IMR-90 (cell line): ENCODE measurements around the gene TBC1D10A. TPM values are rescaled to one million over a fixed set of nuclear protein-coding genes. Genes with fewer than 3 reads are reported as not detected.
A peak's percentile ranks its signal among the peaks of the same experiment; 100 is the strongest.

Source experiments
- ATAC-seq: fragments of 200-7000 bp; cut with Tn5 transposase; 2 replicates; pipeline ENCODE4 v1.9.1; 2020; ENCODE audit warnings: low read depth, mild to moderate bottlenecking, moderate library complexity
- BruUV-seq: library from RNA; stranded (reverse); fragments of 400-500 nt; replicated peaks from 2 replicates; lab custom pipeline; 2021; lab: Mats Ljungman, UMichigan
- CTCF ChIA-PET: fragments of 300-600 bp; formaldehyde crosslinking; extraction: SDS; loops from one replicate; lab custom pipeline; 2021; ENCODE audit warnings: antibody characterized with exemption; lab: Yijun Ruan, JAX
- POLR2A ChIA-PET: fragments of 300-600 bp; sonication (Branson Sonifier 250); formaldehyde crosslinking; loops from one replicate; lab custom pipeline; 2022; ENCODE audit warnings: antibody characterized with exemption; ENCODE audit not compliant: unreplicated experiment; lab: Charles Lee
- DNase-seq: peaks from one replicate; pipeline ENCODE4 v3.0.0; 2013
- H2AFZ ChIP-seq: replicated peaks from 2 replicates; pipeline ENCODE3; 2013; ENCODE audit warnings: low read length, mild to moderate bottlenecking; ENCODE audit not compliant: poor library complexity
- H2AK5ac ChIP-seq: 2 replicates; pipeline ENCODE4 v1.6.1; 2013; ENCODE audit warnings: low read depth, low read length, inconsistent platforms
- H2AK9ac ChIP-seq: replicated peaks from 2 replicates; pipeline ENCODE3; 2013; ENCODE audit warnings: mild to moderate bottlenecking, low read depth, low read length, moderate library complexity; ENCODE audit not compliant: poor library complexity
- H2BK120ac ChIP-seq: 2 replicates; pipeline ENCODE4 v1.6.1; 2013; ENCODE audit warnings: low read depth, low read length, inconsistent platforms
- H2BK15ac ChIP-seq: 3 replicates; pipeline ENCODE4 v1.6.1; 2013; ENCODE audit warnings: low read depth, low read length, inconsistent platforms
- H2BK20ac ChIP-seq: 2 replicates; pipeline ENCODE4 v1.6.1; 2013; ENCODE audit warnings: low read depth, mild to moderate bottlenecking, inconsistent platforms, low read length, moderate library complexity
- H2BK5ac ChIP-seq: 2 replicates; pipeline ENCODE4 v1.6.1; 2013; ENCODE audit warnings: mild to moderate bottlenecking, low read depth, low read length, inconsistent platforms; ENCODE audit not compliant: poor library complexity, severe bottlenecking
- H3K14ac ChIP-seq: replicated peaks from 2 replicates; pipeline ENCODE4 v1.6.1; 2013; ENCODE audit warnings: low read depth, low read length, inconsistent platforms
- H3K18ac ChIP-seq: 2 replicates; pipeline ENCODE4 v1.6.1; 2013; ENCODE audit warnings: low read depth, low read length, control low read depth
- H3K23ac ChIP-seq: 2 replicates; pipeline ENCODE4 v1.6.1; 2013; ENCODE audit warnings: low read depth, low read length, inconsistent platforms
- H3K27ac ChIP-seq: 2 replicates; pipeline ENCODE4 v1.5.1; 2013; ENCODE audit warnings: mild to moderate bottlenecking, control low read depth, low read length; ENCODE audit not compliant: insufficient read depth
- H3K27me3 ChIP-seq: 2 replicates; pipeline ENCODE4 v1.6.1; 2013; ENCODE audit warnings: low read length; ENCODE audit not compliant: control insufficient read depth, insufficient read depth
- H3K36me3 ChIP-seq: 2 replicates; pipeline ENCODE4 v1.6.1; 2013; ENCODE audit warnings: low read length, mixed read lengths; ENCODE audit not compliant: control insufficient read depth, insufficient read depth
- H3K4ac ChIP-seq: 2 replicates; pipeline ENCODE4 v1.6.1; 2013; ENCODE audit warnings: low read depth, low read length, inconsistent platforms
- H3K4me1 ChIP-seq: 2 replicates; pipeline ENCODE4 v1.6.1; 2013; ENCODE audit warnings: low read length, mixed read lengths; ENCODE audit not compliant: control insufficient read depth, insufficient read depth
- H3K4me2 ChIP-seq: 2 replicates; pipeline ENCODE4 v1.6.1; 2013; ENCODE audit warnings: low read depth, mild to moderate bottlenecking, control low read depth, low read length, moderate library complexity
- H3K4me3 ChIP-seq: 2 replicates; pipeline ENCODE4 v1.5.1; 2013; ENCODE audit warnings: low read depth, mild to moderate bottlenecking, control low read depth, low read length, moderate library complexity; ENCODE audit not compliant: insufficient read depth
- H3K56ac ChIP-seq: 2 replicates; pipeline ENCODE4 v1.6.1; 2013; ENCODE audit warnings: low read length, inconsistent platforms; ENCODE audit not compliant: insufficient read depth; ENCODE audit errors: extremely low read depth
- H3K79me1 ChIP-seq, 2 experiments: 2 replicates each; pipeline ENCODE4 v1.6.1; 2013; ENCODE audit warnings: low read length in 2 of 2, inconsistent platforms in 1 of 2, low read depth in 1 of 2
- H3K9ac ChIP-seq: 2 replicates; pipeline ENCODE4 v1.6.1; 2013; ENCODE audit warnings: low read depth, low read length, control low read depth
- H3K9me1 ChIP-seq: 2 replicates; pipeline ENCODE4 v1.6.1; 2013; ENCODE audit warnings: low read length, inconsistent platforms; ENCODE audit not compliant: insufficient read depth
- H3K9me3 ChIP-seq: 2 replicates; pipeline ENCODE4 v1.6.1; 2013; ENCODE audit warnings: low read length; ENCODE audit not compliant: control insufficient read depth, insufficient read depth
- H4K20me1 ChIP-seq: 2 replicates; pipeline ENCODE4 v1.6.1; 2013; ENCODE audit warnings: low read length, inconsistent platforms; ENCODE audit not compliant: insufficient read depth
- H4K5ac ChIP-seq: 2 replicates; pipeline ENCODE4 v1.6.1; 2013; ENCODE audit warnings: mild to moderate bottlenecking, low read depth, low read length, control low read depth
- H4K8ac ChIP-seq, 2 experiments: 2 replicates each; pipeline ENCODE4 v1.6.1; 2013; ENCODE audit warnings: low read depth in 2 of 2, low read length in 2 of 2, control low read depth in 1 of 2, inconsistent platforms in 1 of 2
- H4K91ac ChIP-seq: 2 replicates; pipeline ENCODE4 v1.6.1; 2013; ENCODE audit warnings: low read depth, low read length, inconsistent platforms; ENCODE audit not compliant: insufficient read depth
- CHD1 ChIP-seq: IDR thresholded peaks from 2 replicates; pipeline ENCODE4 v1.6.1; 2012; ENCODE audit warnings: low read depth, low read length, improper control_type of control experiment
- RCOR1 ChIP-seq: IDR thresholded peaks from 2 replicates; pipeline ENCODE4 v1.6.1; 2012; ENCODE audit warnings: mild to moderate bottlenecking, low read length, improper control_type of control experiment; ENCODE audit not compliant: insufficient replicate concordance
- WGBS, 2 experiments: methylation state at CpG; one replicate each; pipeline versions ENCODE4 v1.1.5 to v1.1.7; 2013; ENCODE audit warnings: missing lambda C conversion rate in 2 of 2; ENCODE audit not compliant: insufficient read length in 1 of 2; ENCODE audit errors: extremely low coverage in 2 of 2; 5-methylcytosine and 5-hydroxymethylcytosine counted together
- dilution Hi-C: fragments of 300-500 bp; cut with HindIII; formaldehyde crosslinking; loops from one replicate; pipeline ENCODE4 v1.14.3; 2018; ENCODE audit warnings: low sequenced_read_pairs; ENCODE audit not compliant: unreplicated experiment
- in situ Hi-C: fragments of 300-500 bp; cut with MboI; formaldehyde crosslinking; loops from 3 replicates; pipeline ENCODE4 v1.14.3; 2019; ENCODE audit warnings: low sequenced_read_pairs, inconsistent platforms, mixed read lengths
- intact Hi-C: fragments of 100-400 bp; cut with micrococcal nuclease; formaldehyde crosslinking; loops from 2 replicates; pipeline ENCODE4 v1.10.0; 2022
- polyA plus RNA-seq, 3 experiments: library from polyadenylated mRNA; depleted of rRNA; stranded (reverse); fragments of >200 nt; gene quantifications; 2 replicates each; pipeline ENCODE4 v1.2.3, GENCODE V29; 2012; ENCODE audit warnings: low replicate concordance in 1 of 3
- total RNA-seq: library from RNA; depleted of rRNA; stranded (reverse); fragments of >200 nt; gene quantifications from 2 replicates; pipeline ENCODE4 v1.2.3, GENCODE V29; 2012; rRNA removed

TBC1D10A gene
- total and polyA plus RNA-seq, 2 of the 4 experiments (the other 2 are of a cell fraction) = 16.3 to 33.1 TPM

DNA sequence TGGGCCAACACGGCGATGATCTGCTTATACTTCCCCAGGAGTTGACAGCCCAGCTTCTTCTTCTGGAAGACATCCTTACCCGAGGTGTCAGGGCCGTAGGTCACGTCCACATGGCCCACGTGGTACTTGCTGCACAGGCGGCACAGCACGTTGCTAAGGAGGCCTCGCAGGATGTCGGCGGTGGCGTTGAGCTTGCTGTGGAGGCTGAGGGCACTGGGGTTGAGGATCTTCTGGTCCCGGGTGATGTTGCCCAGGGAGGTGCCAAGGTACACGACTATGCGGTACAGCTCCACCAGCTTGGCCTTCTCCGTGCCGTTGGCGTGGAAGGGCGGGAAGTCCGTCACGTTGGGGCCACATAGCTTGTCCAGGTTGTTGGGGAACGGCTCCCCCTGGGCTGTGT, 83.1 kb downstream of the TBC1D10A start:
- Histone ChIP-seq H3K36me3 (peaks cover 47% of the 10 kb centered on the region), H2BK5ac (peak overlapping the region; percentile 94), H3K9ac (peak overlapping the region; percentile 30), H3K9me1 (peaks cover 28% of the 10 kb centered on the region), H2BK120ac (peak overlapping the region; percentile 20; the same call in 1 of the 2 replicates), H3K14ac (peak overlapping the region; percentile 98), H2BK15ac (peak overlapping the region; percentile 1; the same call in 1 of the 3 replicates), H2AK5ac (peak overlapping the region; percentile 94), H3K79me1 (peaks cover 37 to 60% of the 10 kb centered on the region in 2 experiments), H4K5ac (peak overlapping the region; percentile 48), H3K4me2 (peak overlapping the region; percentile 94; the same call in 1 of the 2 replicates), H3K4me3 (no peak overlapping the region), H3K4ac (peak overlapping the region; percentile 100), H3K23ac (no peak overlapping the region), H3K9me3 (no peaks in the 10 kb centered on the region), H2AK9ac (peak overlapping the region; percentile 75), H3K27me3 (no peaks in the 10 kb centered on the region), H3K4me1 (peaks cover 68% of the 10 kb centered on the region), H4K8ac (peak overlapping the region; percentile 94 to 96), H4K20me1 (no peaks in the 10 kb centered on the region), H3K27ac (peak overlapping the region; percentile 100), H4K91ac (peak overlapping the region; percentile 79; the same call in 1 of the 2 replicates), H2AFZ (no peak overlapping the region), H2BK20ac (peak overlapping the region; percentile 20; the same call in 1 of the 2 replicates), H3K56ac (no peak overlapping the region), H3K18ac (peak overlapping the region; percentile 100; the same call in 1 of the 2 replicates)
- WGBS, 2 experiments = 97% methylated on average over 12 of the region's 22 CpGs; no CpG with 5 or more reads in 1 of the 2 experiments
- dilution Hi-C loops (no loop called here), in situ Hi-C loops (no loop called here), intact Hi-C loops (no loop called here)
- TF ChIP-seq RCOR1 (no peak), CHD1 (0 out of 2 replicates have a peak, but pooled peaks have one; percentile 30)
- POLR2A ChIA-PET = interaction anchor here (0.6 to 0.7 kb wide), 2 partner anchors 39 to 146 kb away, joined by 3 read pairs; no protein-coding TSS in a partner anchor
- ATAC-seq = no peak
- CTCF ChIA-PET = no interaction called here
- no TSS peak for BruUV-seq
- no peak for DNase-seq

Other genes starting within 250 kb of the TBC1D10A start
- not detected in 2 replicates for gene HORMAD2, start 246.5 kb downstream of the TBC1D10A start, total RNA-seq
- not detected in 2 replicates for gene HORMAD2, start 246.5 kb downstream of the TBC1D10A start, polyA plus RNA-seq (2012; rRNA removed)
- 79.4 and 130 TPM in 2 replicates for gene LIF, start 80.2 kb downstream of the TBC1D10A start, total RNA-seq
- gene LIF, start 80.2 kb downstream of the TBC1D10A start, polyA plus RNA-seq (2012; rRNA removed) = 203 and 214 TPM in 2 replicates
- not detected in 2 replicates for gene OSM, start 60.1 kb downstream of the TBC1D10A start, total RNA-seq
- gene OSM, start 60.1 kb downstream of the TBC1D10A start, polyA plus RNA-seq (2012; rRNA removed) = not detected in 2 replicates
- 10.6 and 11.7 TPM in 2 replicates for gene CASTOR1, start 37.4 kb downstream of the TBC1D10A start, total RNA-seq
- 23.5 and 26.9 TPM in 2 replicates for gene CASTOR1, start 37.4 kb downstream of the TBC1D10A start, polyA plus RNA-seq (2012; rRNA removed)
- 36.9 and 49.7 TPM in 2 replicates for gene SF3A1, start 30.0 kb upstream of the TBC1D10A start, total RNA-seq
- gene SF3A1, start 30.0 kb upstream of the TBC1D10A start, polyA plus RNA-seq (2012; rRNA removed) = 67.2 and 68.9 TPM in 2 replicates
- gene CCDC157, start 30.1 kb upstream of the TBC1D10A start, total RNA-seq = 0.83 and 0.90 TPM in 2 replicates
- gene CCDC157, start 30.1 kb upstream of the TBC1D10A start, polyA plus RNA-seq (2012; rRNA removed) = 2.2 and 2.6 TPM in 2 replicates
- 13.6 and 15.8 TPM in 2 replicates for gene RNF215, start 60.5 kb upstream of the TBC1D10A start, total RNA-seq
- 21.4 and 21.9 TPM in 2 replicates for gene RNF215, start 60.5 kb upstream of the TBC1D10A start, polyA plus RNA-seq (2012; rRNA removed)
- 37.8 and 54.8 TPM in 2 replicates for gene SEC14L2, start 70.1 kb upstream of the TBC1D10A start, total RNA-seq
- gene SEC14L2, start 70.1 kb upstream of the TBC1D10A start, polyA plus RNA-seq (2012; rRNA removed) = 24.0 and 38.7 TPM in 2 replicates
- 5.6 and 7.3 TPM in 2 replicates for gene MTFP1, start 98.8 kb upstream of the TBC1D10A start, total RNA-seq
- gene MTFP1, start 98.8 kb upstream of the TBC1D10A start, polyA plus RNA-seq (2012; rRNA removed) = 7.7 and 8.1 TPM in 2 replicates
- gene SEC14L3, start 145.1 kb upstream of the TBC1D10A start, total RNA-seq = not detected in 2 replicates
- not detected in 2 replicates for gene SEC14L3, start 145.1 kb upstream of the TBC1D10A start, polyA plus RNA-seq (2012; rRNA removed)
- gene SEC14L4, start 178.8 kb upstream of the TBC1D10A start, total RNA-seq = not detected in 2 replicates
- gene SEC14L4, start 178.8 kb upstream of the TBC1D10A start, polyA plus RNA-seq (2012; rRNA removed) = not detected in 2 replicates
- not detected in 2 replicates for gene SEC14L6, start 219.8 kb upstream of the TBC1D10A start, total RNA-seq
- gene SEC14L6, start 219.8 kb upstream of the TBC1D10A start, polyA plus RNA-seq (2012; rRNA removed) = 0.09 TPM in 1 of 2 replicates, not detected in the other
- gene GAL3ST1, start 247.7 kb upstream of the TBC1D10A start, total RNA-seq = not detected in 2 replicates
- not detected in 2 replicates for gene GAL3ST1, start 247.7 kb upstream of the TBC1D10A start, polyA plus RNA-seq (2012; rRNA removed)